Measurements from ENCODE around the gene SH3PXD2A.
A peak's percentile ranks its signal among the peaks of the same experiment; 100 is the strongest.

The SH3PXD2A gene

DNA sequence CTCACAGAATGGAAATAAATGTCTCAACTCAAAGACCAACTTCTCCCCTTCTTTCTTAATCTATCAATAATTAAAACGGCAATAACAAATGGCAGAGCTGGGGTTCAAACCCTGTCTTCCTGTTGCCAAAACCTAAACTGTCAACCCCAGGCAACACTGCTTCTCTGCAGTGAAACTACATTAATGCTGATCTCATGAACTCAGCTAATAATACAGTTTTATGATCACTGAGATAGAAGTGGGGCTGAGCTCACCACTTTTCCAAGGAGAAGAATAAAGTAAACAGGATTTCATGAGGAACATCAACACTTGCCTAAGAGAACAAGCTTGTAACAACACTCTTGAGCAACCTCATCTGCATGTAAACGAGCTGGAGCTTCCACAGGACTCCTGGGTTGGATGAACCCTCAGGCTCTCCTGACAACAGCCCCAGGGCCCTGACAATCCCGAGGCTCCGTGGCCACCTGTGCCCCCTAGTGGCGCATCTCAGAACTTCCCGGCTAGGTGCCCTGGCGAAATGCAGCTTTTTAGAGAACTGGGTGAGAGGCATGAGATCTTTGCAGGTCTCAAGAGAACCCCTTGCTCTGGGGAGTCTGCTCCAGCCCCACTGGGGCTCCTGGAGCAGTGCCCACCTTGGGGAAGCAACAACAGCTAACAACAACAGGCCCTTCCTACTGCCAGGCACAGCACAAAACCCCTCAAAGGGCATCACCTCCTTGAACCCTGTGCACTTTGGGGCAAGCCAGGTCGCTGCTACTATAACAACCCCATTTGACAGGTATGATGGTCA, 169.3 kb downstream of the SH3PXD2A start:
- peak; percentile 45 to 71 for DNase-seq (ENCODE audit: low read depth in 2 of 2)

- DNase-seq (ENCODE audit: low read depth in 2 of 2): no peak
Observed at GRCh38 chr10:103683851-103684250, 171.5 kb downstream of the SH3PXD2A start.

- no peak for DNase-seq (ENCODE audit: low read depth in 2 of 2)
Observed at GRCh38 chr10:103682631-103683030, 172.7 kb downstream of the SH3PXD2A start.

DNA sequence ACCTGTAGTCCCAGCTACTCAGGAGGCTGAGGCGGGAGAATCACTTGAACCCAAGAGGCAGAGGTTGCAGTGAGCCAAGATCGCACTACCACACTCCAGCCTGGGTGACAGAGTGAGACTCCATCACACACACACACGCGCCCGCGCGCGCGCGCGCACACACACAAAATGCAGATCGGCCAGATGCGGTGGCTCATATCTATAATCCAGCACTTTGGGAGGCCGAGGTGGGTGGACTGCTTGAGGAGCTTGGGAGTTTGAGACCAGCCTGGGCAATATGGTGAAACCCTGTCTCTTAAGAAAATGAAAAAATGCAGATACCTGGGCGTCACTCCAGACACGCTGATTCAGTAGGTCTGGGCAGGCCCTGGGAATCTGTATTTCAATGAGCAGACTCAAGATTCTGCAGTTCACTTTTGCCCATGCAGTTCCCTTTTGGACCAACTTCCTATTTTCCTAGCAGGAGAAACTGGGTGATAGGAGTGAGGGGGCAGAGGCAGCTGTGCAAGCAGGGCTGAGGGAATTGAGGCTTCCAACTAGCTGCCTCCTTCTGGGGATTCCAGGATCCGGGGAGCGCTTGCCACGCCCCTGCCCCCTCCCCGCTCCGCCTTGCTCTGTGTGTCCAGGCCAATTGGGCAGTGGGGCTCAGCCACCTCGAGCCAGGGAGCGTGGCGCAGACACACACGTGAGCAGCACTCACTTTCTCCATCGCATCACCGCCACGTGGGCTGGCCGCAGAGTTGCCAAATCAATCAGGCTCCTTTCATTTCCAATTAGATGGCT, 173.6 kb downstream of the SH3PXD2A start:
- DNase-seq (ENCODE audit: low read depth in 2 of 2): no peak

DNA sequence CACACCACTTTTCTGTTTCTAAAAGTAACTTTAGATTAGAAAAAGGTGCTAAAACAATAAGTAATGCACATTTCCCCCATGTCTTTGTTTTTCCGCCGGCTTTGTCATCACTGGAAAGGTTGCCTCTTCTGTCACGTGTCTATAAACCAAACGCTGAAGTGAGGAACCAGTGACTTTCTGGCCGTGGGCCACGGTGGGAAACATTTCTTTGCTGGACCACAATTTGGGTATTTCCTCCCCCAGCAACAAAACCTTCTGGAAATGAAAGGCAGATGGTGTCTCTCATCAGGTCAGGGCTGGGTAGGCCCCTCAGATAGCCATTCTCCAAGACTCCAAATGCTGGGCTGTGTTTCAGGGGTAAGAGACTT, 174.5 kb downstream of the SH3PXD2A start:
- DNase-seq (ENCODE audit: low read depth in 2 of 2): no peak

DNA sequence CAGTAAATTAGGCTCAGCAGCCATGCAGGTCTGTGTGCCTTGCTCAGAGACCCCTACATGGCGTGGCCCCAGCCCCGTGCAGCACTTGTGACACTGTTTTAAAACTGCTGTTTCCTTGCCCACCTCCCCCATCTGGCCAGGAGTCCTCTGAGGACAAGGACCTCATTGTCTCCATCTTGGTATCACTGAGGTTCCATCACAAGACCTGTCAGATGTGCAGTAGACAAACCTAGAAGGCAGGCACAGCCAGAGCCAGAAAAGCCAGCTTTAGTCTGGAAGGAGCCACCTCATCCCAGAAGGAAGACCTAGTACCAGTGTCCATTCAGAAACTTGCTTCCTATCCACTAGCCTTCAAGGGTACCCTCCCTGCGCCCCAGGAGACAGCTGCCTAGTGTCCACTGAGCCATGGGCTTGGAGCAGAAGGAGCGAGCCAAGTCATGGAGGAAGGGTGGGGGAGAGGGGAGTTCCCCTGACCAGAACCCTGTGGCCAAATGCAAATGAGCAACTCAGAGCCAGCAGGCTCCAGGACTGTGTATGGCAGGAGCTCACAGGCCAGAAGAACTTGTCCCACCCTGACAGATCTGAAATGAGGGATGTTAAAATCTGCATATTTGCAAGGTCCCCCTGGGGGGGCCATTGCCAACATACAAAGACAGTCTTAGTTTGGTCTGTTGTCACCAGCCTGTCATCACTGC, 176.1 kb downstream of the SH3PXD2A start:
- DNase-seq (ENCODE audit: low read depth in 2 of 2): no peak

DNA sequence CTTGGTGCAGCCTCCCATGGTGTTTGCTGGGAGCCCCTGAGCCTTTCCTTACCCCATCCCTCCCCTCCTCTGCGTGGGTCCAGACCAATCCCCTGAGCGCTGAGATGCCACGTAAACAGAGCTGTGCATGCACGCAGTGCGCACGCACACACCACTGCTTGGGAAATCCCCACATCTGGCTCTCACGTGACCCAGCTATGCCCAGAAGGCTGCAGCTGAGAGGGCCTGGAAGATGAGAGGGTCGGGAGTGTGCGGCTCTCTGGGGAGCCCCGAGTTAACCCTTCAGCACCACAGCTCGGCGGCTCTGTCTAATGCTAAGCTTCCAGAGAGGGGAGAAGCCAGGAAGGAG, 177.2 kb downstream of the SH3PXD2A start:
- DNase-seq (ENCODE audit: low read depth in 2 of 2): peak; percentile 75 to 76

GRCh38 chr10:103677486-103678177, 177.7 kb downstream of the SH3PXD2A start:
- no peak for DNase-seq (ENCODE audit: low read depth in 2 of 2)

GRCh38 chr10:103676851-103677417, 178.4 kb downstream of the SH3PXD2A start:
- no peak for DNase-seq (ENCODE audit: low read depth in 2 of 2)

GRCh38 chr10:103676058-103676785, 179.2 kb downstream of the SH3PXD2A start:
- DNase-seq (ENCODE audit: low read depth in 2 of 2): no peak

- DNase-seq (ENCODE audit: low read depth in 2 of 2): no peak
Observed at GRCh38 chr10:103673606-103674005, 181.8 kb downstream of the SH3PXD2A start.

DNA sequence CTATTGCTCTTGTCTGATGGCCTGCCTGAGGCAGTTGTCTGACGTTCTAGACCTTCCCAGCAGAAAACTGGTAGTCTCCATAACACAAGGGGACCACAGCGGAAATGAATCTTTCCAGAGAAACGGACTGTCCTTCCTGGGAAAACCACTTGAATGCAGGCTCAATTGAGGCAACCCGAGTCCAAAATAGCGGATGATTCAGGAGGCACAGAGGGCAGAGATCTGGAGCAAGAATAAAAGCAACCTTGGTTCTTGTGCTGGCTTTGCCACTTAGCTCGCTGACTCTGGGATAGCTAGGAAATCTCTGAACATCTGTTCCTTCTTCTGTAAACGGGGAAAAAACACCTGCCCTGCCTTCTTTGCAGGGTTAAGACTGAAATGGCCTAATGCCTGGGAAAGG, 183.0 kb downstream of the SH3PXD2A start:
- no peak for DNase-seq (ENCODE audit: low read depth in 2 of 2)

GRCh38 chr10:103671126-103671895, 184.1 kb downstream of the SH3PXD2A start:
- DNase-seq (ENCODE audit: low read depth in 2 of 2): no peak

DNA sequence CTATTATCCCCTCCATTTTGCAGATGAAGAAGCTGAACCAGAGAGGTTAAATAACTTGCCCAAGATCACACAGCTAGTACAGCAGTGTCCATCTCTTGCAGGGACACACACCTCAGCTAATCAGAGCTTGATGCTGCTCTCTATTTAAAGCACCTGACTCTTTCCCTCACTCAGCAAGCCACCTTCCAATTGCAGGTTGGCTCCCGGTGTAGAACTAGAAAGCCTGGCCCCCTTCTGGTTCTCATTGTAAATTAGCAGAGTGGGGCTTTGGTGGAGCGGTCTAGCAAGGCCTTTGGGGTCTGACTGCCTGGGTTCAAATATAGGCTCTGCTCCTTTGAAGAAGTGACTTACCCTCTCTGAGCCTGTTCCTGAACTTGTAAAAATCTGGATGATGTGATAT, 185.4 kb downstream of the SH3PXD2A start:
- no peak for DNase-seq (ENCODE audit: low read depth in 2 of 2)

DNA sequence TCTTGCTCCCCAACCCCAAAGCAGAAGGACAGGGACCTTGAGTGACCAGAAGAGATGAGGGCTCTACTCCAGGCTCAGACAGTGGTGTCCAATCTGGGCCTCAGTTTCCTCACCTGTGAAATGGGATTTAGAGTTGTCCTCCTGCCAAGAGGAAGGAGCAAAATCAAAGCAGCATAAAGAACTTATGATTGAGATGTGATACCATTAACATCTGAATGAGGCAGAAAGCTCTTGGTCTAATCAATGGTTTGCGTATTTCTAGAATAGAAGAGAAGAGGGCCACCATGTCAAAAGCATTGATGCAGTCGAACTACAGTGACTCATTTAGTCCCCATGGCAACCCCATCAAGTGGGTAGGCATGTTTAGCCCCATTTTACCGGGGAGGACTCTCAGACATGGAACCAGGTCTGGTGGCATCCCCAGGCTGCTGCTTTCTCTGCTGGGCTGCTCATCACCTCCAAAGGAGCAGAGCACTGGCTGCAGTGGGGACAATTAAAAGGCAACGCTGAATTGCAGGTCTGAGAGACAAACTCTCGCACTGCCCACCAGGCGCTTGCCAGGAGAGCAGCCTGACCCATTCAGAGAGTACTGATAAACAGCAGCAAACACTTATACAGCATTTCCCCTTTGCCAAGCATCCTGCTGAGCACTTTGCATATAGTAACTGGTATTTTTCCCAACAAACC, 186.0 kb downstream of the SH3PXD2A start:
- DNase-seq (ENCODE audit: low read depth in 2 of 2): no peak

DNA sequence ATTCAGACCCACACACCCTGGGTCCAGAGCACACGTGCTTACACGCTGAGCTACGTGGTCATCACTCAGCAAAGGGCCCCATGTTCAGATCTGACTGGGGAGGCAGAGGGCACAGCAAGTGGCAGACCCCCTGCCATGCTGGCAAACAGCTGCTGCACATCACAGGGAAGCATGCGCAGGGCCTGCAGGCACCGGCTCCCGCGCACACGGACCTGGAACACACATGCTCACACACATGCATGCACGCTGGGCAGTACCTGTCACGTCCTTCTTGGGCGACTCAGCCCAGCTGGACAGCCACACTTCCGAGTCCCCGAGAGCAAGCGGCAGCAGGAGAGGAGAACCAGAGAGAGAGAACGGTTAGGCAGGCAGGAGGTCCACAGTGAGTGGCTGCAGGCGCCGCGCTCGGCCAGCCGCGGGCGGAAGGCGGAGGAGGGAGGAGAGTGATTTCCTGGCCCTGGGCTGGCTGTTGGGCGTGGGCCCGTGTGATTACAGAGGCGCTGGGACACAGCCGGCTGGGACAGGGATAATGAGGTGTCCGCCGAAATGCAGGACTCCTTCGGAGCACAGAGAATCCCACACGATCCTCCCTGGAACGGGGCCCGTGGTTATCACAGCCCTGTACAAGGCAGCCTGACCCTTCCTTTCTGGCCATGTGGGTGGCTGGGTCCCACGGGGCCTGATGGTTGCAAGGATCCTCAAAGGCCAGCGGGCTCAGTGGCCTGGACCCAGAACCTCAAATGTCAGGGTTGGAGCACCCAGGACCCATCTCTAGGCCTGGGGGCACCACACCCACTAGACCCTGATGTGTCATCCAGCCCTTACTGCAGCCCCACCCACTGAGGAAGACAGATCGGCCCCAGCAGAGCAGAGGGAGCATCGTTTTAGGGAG, 186.8 kb downstream of the SH3PXD2A start:
- no peak for DNase-seq (ENCODE audit: low read depth in 2 of 2)

GRCh38 chr10:103667356-103667755, 188.0 kb downstream of the SH3PXD2A start:
- no peak for DNase-seq (ENCODE audit: low read depth in 2 of 2)

- DNase-seq (ENCODE audit: low read depth in 2 of 2): no peak
Observed at GRCh38 chr10:103666762-103667150, 188.6 kb downstream of the SH3PXD2A start.
